DLD1 (cell line): ENCODE data around the gene HJURP.

ENCODE experiments used
- in situ Hi-C: cut with HindIII; loops from 2 replicates; pipeline ENCODE4 v1.10.0; 2017; ENCODE audit warnings: low sequenced_read_pairs

Gene HJURP

GRCh38 chr2:233849607-233850271 is 4.6 kb downstream of the HJURP start:
- in situ Hi-C loops: no loop called here

GRCh38 chr2:233848276-233848675 is 6.1 kb downstream of the HJURP start:
- in situ Hi-C loops: no loop called here

DNA sequence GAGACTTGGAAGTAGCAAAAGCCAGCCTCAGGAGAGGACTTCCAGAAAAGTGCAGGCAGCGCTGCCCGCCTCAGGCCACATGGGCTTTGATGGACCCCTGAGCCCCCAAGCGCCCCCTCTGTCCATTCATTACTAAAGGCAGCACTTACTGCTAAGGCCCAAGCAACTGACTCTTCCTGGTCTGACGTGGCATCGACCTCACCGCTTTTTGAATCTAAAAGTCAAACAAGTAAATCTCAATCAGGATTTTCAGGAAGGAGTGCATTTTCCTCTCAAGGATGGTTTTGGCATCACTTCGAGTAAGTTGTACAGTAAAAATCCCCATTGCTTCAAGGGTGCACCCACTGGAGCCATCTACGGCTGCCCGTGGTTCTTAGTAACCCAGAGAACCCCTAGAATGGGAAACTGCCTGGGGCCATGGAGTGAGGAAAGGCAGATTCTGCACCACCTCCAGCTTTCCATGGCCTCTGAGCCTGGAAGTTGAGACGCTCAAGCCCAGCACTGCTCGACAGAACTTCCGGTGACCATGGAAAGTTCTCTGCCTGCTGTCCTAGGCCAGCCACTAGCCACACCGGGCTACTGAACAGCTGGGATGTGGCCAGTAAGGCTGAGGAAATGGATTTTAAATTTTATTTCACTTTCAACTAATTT is 7.0 kb downstream of the HJURP start:
- in situ Hi-C loops: no loop called here

DNA sequence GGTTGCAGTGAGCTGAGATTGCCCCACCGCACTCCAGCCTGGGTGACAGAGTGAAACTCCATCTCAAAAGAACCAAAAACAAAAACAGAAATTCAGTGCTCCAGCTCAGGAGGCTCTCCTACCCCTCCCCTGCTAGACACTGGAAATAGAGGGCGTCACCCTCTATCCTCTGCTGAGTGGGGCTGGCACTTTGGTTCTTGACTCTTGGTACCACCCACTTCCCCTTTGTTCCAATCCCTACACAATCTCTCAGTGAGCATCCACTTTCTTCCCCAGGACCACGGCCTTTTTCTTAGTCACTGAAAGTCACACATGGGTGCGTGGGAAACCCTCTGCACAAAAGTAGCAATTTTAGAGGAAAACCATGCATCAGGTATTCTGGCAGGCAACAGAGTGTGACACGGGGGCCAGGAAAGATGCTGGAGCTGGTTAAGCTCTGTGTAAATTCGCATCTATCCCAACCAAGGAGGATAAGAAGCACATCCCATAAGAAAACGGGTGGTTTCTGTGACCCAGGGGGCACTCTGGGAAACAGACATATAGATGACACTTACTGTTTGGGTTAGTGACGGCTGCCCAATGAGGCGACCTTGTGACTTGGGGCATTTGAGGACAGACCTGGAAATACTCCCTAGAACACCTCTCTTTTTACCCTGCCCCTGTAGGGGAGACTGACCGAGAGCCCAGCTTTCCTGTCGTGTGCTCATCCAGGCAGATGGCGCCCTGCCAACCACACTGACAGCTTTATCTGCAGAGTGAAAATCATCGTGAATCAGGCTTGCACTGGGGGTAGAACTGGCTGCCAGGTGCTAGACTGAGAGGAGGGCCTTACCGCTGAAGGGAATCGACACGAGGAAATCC is 7.7 kb downstream of the HJURP start:
- in situ Hi-C loops: no loop called here

GRCh38 chr2:233845301-233846060 is 8.9 kb downstream of the HJURP start:
- in situ Hi-C loops: no loop called here

- in situ Hi-C loops: no loop called here
Measured at GRCh38 chr2:233844836-233845235, 9.5 kb downstream of the HJURP start.

- in situ Hi-C loops: no loop called here
Measured at GRCh38 chr2:233844064-233844807, 10.1 kb downstream of the HJURP start.

GRCh38 chr2:233841183-233841582 is 13.2 kb downstream of the HJURP start:
- in situ Hi-C loops: no loop called here

DNA sequence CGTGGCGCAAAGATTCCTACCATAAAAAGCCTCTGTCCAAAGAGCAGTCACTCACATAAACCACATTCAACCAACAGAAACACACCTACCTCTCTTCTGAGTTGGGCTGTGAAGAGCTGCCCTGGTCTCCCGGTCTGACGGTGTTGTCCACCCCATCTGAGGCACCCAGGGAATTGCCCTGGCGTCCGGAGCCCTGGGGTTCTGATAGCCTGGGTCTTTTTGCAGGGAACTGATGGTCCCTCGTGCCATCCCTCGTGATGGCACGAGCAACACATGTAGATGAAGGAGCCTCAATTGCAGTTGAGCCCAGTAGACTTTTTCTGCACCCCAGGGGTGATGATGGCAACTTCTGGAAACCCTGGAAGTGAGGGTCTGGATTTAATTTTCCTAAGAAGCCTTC is 13.8 kb downstream of the HJURP start:
- in situ Hi-C loops: no loop called here

DNA sequence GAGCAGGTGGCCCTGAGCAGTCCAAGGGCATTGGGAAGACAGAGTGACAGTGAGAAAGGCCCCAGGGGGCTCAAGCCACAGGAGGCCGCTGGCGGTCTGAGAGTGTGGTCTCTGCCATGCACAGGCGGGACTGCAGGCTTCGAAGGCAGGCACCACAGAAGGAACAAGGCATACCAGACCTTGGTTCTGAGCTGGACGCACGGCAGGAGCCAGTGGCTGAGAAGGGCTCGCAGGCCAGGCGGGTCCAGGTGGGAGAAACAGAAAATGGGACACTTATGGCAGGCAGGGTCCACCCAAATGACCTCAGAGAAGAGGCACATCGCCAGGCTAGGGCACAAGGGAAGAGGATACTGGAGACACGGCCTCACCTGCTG is 14.9 kb downstream of the HJURP start:
- in situ Hi-C loops: no loop called here

DNA sequence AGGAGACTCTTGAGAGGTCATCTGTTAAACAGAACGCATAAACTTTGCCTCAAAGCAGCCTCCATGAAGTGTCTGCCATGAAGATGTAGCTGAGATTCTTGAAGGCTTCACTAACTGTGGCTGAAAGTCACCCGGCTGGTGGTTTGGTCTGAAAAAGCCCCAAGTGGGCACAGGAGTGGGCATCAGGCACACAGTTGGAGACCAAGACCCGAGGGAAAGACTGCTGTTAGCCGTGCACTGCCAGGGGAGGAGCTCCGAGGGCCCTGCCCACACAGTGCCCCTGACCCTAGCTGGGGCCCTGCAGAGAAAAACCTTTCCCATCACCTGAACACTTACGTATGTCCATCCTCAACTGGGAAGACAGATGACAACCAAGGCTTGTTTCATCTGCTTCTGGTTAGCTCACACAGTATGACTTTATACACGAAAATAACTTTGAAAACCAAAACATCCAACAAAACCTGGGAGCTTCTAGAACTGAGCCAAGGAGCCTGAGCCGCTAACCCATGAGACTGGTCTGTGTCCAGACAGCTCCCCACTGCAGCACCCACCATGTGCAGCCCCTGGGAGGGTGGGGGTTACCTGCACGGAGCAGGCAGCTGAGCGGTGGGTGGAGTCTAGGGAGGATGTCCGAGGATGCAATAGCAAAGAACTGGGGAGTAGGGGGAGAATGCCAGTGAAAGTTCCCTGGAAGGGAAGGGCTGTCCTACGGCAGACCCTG is 15.4 kb downstream of the HJURP start:
- in situ Hi-C loops: no loop called here

DNA sequence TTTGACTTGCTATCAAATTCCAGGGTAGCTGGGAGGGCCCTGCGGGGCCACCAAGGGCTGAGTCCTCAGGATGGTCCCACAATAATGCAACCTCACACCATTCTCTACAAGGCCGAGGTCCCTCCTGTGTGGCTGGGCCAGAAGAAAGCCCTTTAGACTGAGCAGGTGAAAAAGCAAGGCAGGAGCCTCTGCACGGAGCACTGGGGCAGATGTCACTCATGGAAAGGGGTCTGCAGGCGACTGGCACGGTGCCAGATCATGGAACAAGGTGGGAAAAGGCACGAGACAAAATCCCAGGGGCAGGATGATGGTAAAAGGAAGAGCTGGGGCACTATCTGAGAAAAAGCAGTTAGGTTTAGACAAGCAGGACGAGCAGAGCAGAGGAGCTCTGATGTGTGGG is 16.1 kb downstream of the HJURP start:
- in situ Hi-C loops: no loop called here

GRCh38 chr2:233837694-233838229 is 16.6 kb downstream of the HJURP start:
- in situ Hi-C loops: no loop called here

GRCh38 chr2:233836359-233836758 is 18.0 kb downstream of the HJURP start:
- in situ Hi-C loops: no loop called here

DNA sequence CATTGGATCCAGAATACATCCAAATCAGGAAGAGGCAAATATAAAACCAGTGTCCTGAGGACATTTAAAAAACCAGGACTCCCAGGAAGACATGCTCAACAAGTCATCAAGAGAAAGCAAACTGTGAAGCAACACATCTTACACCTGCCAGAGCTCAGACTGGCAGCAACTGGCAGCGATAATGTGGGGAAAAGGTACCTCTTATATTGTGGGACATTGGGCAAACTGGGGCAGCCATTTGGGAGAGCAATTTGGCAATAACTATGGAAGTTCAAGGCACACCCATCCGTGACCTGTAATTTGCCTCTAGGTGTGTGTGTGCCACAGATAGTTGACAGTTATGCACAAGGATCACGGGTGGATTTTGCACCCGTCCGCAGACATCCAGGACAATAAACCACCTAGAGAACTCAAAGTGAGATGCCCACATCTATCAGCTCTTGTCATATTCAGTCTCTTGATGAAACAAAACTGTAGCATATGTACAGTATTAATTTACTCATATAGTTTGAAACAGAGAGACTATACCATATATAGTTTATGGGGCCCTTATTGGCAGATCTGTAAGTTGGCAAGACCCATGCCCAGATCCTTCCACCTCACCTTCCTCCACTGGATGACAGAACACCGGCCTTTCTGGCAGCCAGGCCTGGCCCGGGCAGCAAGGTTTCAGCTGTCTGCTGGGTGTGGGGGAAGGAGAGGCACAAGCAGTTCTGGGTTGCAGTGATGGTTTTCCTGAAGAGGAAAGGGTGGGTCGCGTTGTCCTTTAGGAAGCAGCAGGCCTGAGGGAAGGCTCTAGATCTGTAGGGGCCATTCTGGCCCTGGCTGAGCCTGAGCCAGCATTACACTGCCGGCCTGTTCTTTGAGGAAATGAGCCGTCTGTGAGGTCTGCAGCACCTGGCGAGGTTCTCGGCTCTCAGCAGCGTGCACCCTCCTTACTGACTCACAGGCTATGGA is 18.8 kb downstream of the HJURP start:
- in situ Hi-C loops: no loop called here

DNA sequence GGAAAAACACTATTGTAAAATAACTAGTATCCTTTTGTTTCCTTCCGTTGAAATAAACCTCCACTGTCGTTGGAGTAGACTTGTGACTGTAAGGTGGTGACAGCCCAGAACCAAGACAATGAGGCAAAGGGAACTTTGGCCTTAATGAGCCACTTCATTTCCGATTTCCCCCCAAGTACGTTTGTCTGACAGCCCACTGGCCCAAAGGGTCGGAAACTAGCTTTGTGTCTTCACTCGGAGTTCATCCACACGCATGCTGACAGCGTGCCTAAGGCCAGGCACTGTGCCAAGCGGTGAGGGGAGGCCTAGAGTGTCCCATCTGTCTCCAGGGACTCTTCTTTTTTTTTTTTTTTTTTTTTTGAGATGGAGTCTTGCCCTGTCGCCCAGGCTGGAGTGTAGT is 21.0 kb downstream of the HJURP start:
- in situ Hi-C loops: no loop called here

GRCh38 chr2:233832869-233833311 is 21.4 kb downstream of the HJURP start:
- in situ Hi-C loops: no loop called here

- in situ Hi-C loops: no loop called here
Measured at GRCh38 chr2:233832414-233832813, 21.9 kb downstream of the HJURP start.
